Osteoblast (primary cell): ENCODE results near the gene NCLN. TPM values are rescaled to one million over a fixed set of nuclear protein-coding genes. Genes with fewer than 3 reads are reported as not detected.
"Not testable (repeated sequence)": the region's sequence is repeated elsewhere in the genome, so short reads cannot be mapped to it uniquely, and the experiment has no call there.

Source experiments
- DNase-seq: peaks from one replicate; pipeline ENCODE4 v3.0.0; 2011; ENCODE audit warnings: low spot score, mixed read lengths; ENCODE audit not compliant: insufficient read length; ENCODE audit errors: missing footprints
- H2AFZ ChIP-seq: 2 replicates; pipeline ENCODE4 v1.6.0; 2011; ENCODE audit warnings: mild to moderate bottlenecking, low read length
- H3K27ac ChIP-seq: 2 replicates; pipeline ENCODE4 v1.5.1; 2011; ENCODE audit warnings: mild to moderate bottlenecking, low read depth, low read length, moderate library complexity
- H3K27me3 ChIP-seq: 2 replicates; pipeline ENCODE4 v1.6.0; 2012; ENCODE audit warnings: mild to moderate bottlenecking, control low read depth, inconsistent platforms, low read length, moderate library complexity; ENCODE audit not compliant: insufficient read depth
- H3K36me3 ChIP-seq: 2 replicates; pipeline ENCODE4 v1.5.1; 2011; ENCODE audit warnings: mild to moderate bottlenecking, low read length, control low read depth, moderate library complexity; ENCODE audit not compliant: insufficient read depth
- H3K4me1 ChIP-seq: 2 replicates; pipeline ENCODE4 v1.5.1; 2011; ENCODE audit warnings: mild to moderate bottlenecking, low read length, control low read depth, moderate library complexity; ENCODE audit not compliant: insufficient read depth
- H3K4me2 ChIP-seq: 2 replicates; pipeline ENCODE4 v1.6.0; 2011; ENCODE audit warnings: mild to moderate bottlenecking, low read length; ENCODE audit not compliant: insufficient read depth
- H3K4me3 ChIP-seq: fragments of 200-600 bp; sonication (generic); 3 replicates; pipeline ENCODE4 v1.5.1; 2012; ENCODE audit warnings: mild to moderate bottlenecking, low read length, inconsistent platforms; ENCODE audit not compliant: insufficient read depth
- H3K79me2 ChIP-seq: 2 replicates; pipeline ENCODE4 v1.6.0; 2012; ENCODE audit warnings: mild to moderate bottlenecking, low read length, control low read depth, inconsistent platforms; ENCODE audit not compliant: insufficient read depth
- H3K9me3 ChIP-seq: 2 replicates; pipeline ENCODE4 v1.5.1; 2011; ENCODE audit warnings: low read depth, low read length, control low read depth
- H4K20me1 ChIP-seq: 2 replicates; pipeline ENCODE4 v1.6.0; 2012; ENCODE audit warnings: mild to moderate bottlenecking, low read length, control low read depth; ENCODE audit not compliant: insufficient read depth
- total RNA-seq: library from RNA; depleted of rRNA; stranded (reverse); fragments of >200 nt; gene quantifications from 2 replicates; pipeline ENCODE4 v1.2.3, GENCODE V29; 2012
- TF ChIP-seq, protein P1 (sequence below): IDR thresholded peaks from 2 replicates; pipeline ENCODE4 v1.5.1; 2011; ENCODE audit warnings: mild to moderate bottlenecking, low read depth, low read length, moderate library complexity; ENCODE audit errors: extremely low read depth

The NCLN gene
- total RNA-seq, 1 donor: 39.4 TPM

DNA sequence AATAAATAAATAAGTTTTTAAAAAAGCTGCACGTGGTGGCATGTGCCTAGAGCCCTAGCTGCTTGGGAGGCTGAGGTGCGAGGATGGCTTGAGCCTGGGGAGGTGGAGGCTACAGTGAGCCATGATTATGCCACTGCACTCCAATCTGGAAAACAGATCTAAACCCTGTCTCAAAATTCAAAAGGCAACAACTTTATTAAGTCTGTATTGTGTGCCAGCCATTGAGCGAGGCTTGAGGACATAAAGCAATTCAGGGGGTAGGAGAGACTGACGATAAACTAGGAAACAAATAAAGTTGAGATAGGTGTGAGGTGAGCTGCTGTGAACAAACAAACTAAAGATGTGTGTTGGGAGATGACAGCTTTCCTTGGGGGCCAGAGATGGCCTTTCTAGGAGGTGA, 47.4 kb downstream of the NCLN start:
- Histone ChIP-seq H3K79me2 (no peaks in the 10 kb centered on the region), H4K20me1 (no peaks in the 10 kb centered on the region), H3K9me3 (no peaks in the 10 kb centered on the region), H3K4me1 (no peaks in the 10 kb centered on the region), H3K4me2 (no peak overlapping the region), H3K4me3 (no peak overlapping the region), H3K27me3 (peaks cover 21% of the 10 kb centered on the region), H3K36me3 (no peaks in the 10 kb centered on the region), H2AFZ (no peak overlapping the region), H3K27ac (no peak overlapping the region)
- TF ChIP-seq, protein P1, sequence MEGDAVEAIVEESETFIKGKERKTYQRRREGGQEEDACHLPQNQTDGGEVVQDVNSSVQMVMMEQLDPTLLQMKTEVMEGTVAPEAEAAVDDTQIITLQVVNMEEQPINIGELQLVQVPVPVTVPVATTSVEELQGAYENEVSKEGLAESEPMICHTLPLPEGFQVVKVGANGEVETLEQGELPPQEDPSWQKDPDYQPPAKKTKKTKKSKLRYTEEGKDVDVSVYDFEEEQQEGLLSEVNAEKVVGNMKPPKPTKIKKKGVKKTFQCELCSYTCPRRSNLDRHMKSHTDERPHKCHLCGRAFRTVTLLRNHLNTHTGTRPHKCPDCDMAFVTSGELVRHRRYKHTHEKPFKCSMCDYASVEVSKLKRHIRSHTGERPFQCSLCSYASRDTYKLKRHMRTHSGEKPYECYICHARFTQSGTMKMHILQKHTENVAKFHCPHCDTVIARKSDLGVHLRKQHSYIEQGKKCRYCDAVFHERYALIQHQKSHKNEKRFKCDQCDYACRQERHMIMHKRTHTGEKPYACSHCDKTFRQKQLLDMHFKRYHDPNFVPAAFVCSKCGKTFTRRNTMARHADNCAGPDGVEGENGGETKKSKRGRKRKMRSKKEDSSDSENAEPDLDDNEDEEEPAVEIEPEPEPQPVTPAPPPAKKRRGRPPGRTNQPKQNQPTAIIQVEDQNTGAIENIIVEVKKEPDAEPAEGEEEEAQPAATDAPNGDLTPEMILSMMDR: no peak
- peak; percentile 42 for DNase-seq

DNA sequence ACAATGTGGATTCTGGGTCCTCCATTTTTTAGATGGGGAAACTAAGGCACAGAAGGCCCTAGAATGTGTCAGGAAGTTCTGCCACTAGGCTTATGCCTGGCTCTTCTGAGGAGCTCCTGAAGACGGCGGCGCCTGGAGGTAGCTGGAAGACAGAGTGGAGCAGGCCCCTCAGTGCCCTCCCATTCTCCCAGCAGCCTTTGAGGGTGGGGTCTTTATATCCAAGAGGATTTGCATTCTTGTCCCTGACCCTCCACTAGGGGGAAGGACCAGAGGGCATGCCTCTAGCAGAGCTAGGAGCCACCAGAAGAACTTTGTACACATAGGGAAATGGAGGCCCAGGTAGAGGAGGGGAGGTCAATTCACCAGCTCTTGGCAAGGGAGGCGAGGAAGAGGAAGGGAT, 48.1 kb downstream of the NCLN start:
- TF ChIP-seq, protein P1: no peak
- no peak overlapping the region for H3K27ac ChIP-seq
- no peak overlapping the region for H3K4me2 ChIP-seq
- DNase-seq: no peak
- H3K4me1 ChIP-seq: no peaks in the 10 kb centered on the region
- no peaks in the 10 kb centered on the region for H3K79me2 ChIP-seq
- no peaks in the 10 kb centered on the region for H3K9me3 ChIP-seq
- H3K27me3 ChIP-seq: peaks cover 18% of the 10 kb centered on the region
- no peaks in the 10 kb centered on the region for H4K20me1 ChIP-seq
- H3K4me3 ChIP-seq: no peak overlapping the region
- no peak overlapping the region for H2AFZ ChIP-seq
- H3K36me3 ChIP-seq: no peaks in the 10 kb centered on the region

DNA sequence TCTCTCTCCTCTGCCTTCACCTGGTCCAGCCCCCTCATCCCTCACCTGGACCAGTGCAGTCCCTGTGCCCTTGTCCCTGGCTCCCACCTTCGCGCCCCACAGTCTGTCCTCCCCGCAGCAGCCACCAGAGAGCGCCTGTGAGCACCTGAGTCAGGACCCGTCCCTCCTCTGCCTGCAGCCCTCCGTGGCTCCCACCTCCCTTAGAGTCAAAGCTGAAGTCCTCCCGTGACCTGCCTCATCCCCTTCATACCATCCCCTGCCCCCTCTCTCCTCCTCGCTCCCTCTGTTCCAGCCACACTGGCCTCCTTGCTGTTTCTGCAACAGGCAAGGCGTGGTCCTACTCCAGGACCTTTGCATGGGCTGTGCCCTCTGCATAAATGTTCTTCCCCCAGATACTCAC, 49.1 kb downstream of the NCLN start:
- TF ChIP-seq, protein P1: peak; percentile 23
- Histone ChIP-seq H2AFZ (no peak overlapping the region), H3K9me3 (no peaks in the 10 kb centered on the region), H4K20me1 (no peaks in the 10 kb centered on the region), H3K36me3 (no peaks in the 10 kb centered on the region), H3K4me2 (no peak overlapping the region), H3K79me2 (no peaks in the 10 kb centered on the region), H3K27me3 (peaks cover 9% of the 10 kb centered on the region), H3K27ac (no peak overlapping the region), H3K4me1 (no peaks in the 10 kb centered on the region), H3K4me3 (no peak overlapping the region)
- DNase-seq: peak; percentile 68

DNA sequence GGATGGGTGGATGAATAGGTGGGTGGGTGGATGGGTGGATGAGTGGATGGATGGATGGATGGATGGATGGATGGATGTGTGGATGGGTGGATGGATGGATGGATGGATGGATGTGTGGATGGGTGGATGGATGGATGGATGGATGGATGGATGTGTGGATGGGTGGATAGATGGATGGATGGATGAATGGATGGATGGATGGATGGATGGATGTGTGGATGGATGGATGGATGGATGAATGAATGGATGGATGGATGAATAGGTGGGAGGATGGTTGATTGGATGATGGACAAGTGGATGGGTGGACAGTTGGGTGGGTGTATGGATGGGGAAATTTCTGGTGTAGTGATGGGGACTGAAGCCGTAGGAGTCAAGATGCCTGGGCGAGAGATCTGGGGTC, 49.9 kb downstream of the NCLN start:
- not testable (repeated sequence) for H3K4me3 ChIP-seq

DNA sequence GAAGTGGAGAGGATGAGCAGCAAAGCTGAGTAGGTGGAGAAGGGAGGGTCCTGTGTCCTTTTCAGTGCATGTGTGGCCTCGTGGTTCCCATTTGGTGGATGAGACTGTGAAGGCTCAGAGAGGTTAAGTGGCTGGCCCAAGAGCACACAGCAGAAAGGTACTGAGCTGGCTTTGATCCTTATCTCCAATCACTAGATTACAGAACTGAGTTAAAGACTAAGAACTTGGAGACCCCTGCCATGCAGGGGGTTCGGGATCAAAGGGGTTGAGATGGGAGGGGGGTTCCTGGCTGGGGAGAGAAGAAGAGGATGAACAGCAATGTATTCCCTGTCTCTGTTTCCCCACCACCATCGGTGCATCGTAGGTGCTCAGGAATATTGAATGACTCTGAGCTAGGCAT, 50.5 kb downstream of the NCLN start:
- no peaks in the 10 kb centered on the region for H4K20me1 ChIP-seq
- no peak overlapping the region for H3K4me2 ChIP-seq
- no peaks in the 10 kb centered on the region for H3K36me3 ChIP-seq
- no peak overlapping the region for H3K4me3 ChIP-seq
- H3K4me1 ChIP-seq: no peaks in the 10 kb centered on the region
- no peaks in the 10 kb centered on the region for H3K79me2 ChIP-seq
- no peaks in the 10 kb centered on the region for H3K9me3 ChIP-seq
- no peak overlapping the region for H3K27ac ChIP-seq
- TF ChIP-seq, protein P1: no peak
- no peaks in the 10 kb centered on the region for H3K27me3 ChIP-seq
- peak; percentile 58 for DNase-seq
- H2AFZ ChIP-seq: no peak overlapping the region

More for the DNA sequence above, 49.9 kb downstream of the NCLN start:
- H3K36me3 ChIP-seq, H3K9me3 ChIP-seq, H4K20me1 ChIP-seq, H3K4me1 ChIP-seq, H2AFZ ChIP-seq, H3K4me2 ChIP-seq, DNase-seq, H3K27ac ChIP-seq, H3K27me3 ChIP-seq, H3K79me2 ChIP-seq: not testable (repeated sequence)
